A673 (cell line): Measurements from ENCODE around the gene PCDHA13. TPM values are rescaled to one million over a fixed set of nuclear protein-coding genes. Genes with fewer than 3 reads are reported as not detected.
A peak's percentile ranks its signal among the peaks of the same experiment; 100 is the strongest.

Experiments used
- BruUV-seq: library from RNA; stranded (reverse); fragments of 400-500 nt; replicated peaks from 2 replicates; lab custom pipeline; 2021; lab: Mats Ljungman, UMichigan
- CTCF ChIA-PET: fragments of 300-600 bp; sonication (Branson Sonifier 250); formaldehyde crosslinking; loops from one replicate; lab custom pipeline; 2022; ENCODE audit warnings: antibody characterized with exemption; lab: Charles Lee
- POLR2A ChIA-PET: fragments of 300-600 bp; sonication (Branson Sonifier 250); formaldehyde crosslinking; loops from one replicate; lab custom pipeline; 2022; ENCODE audit warnings: antibody characterized with exemption; ENCODE audit not compliant: low non-redundant PET; lab: Charles Lee
- DNase-seq: peaks from one replicate; pipeline ENCODE4 v3.0.0-alpha.2; 2015; ENCODE audit warnings: low spot score
- H3K27ac ChIP-seq: fragments of 200-600 bp; sonication (generic); 2 replicates; pipeline ENCODE4 v1.5.1; 2016; ENCODE audit warnings: mixed run types, low read depth, mild to moderate bottlenecking, mixed read lengths, antibody characterized with exemption, low read length; ENCODE audit not compliant: poor library complexity, severe bottlenecking
- H3K27me3 ChIP-seq: fragments of 200-600 bp; sonication (generic); replicated peaks from 2 replicates; pipeline ENCODE4 v1.6.1; 2017; ENCODE audit warnings: mixed run types, low read depth, mild to moderate bottlenecking, mixed read lengths, antibody characterized with exemption, low read length; ENCODE audit not compliant: insufficient read depth, poor library complexity
- H3K36me3 ChIP-seq: fragments of 200-600 bp; sonication (generic); 2 replicates; pipeline ENCODE4 v1.6.1; 2016; ENCODE audit warnings: mixed run types, mild to moderate bottlenecking, mixed read lengths, antibody characterized with exemption, low read length; ENCODE audit not compliant: insufficient read depth, poor library complexity, severe bottlenecking
- H3K4me1 ChIP-seq: fragments of 200-600 bp; sonication (generic); 2 replicates; pipeline ENCODE4 v1.6.1; 2017; ENCODE audit warnings: mixed run types, mild to moderate bottlenecking, mixed read lengths, antibody characterized with exemption, low read length; ENCODE audit not compliant: insufficient read depth, poor library complexity, severe bottlenecking
- H3K4me3 ChIP-seq: fragments of 200-600 bp; sonication (generic); 2 replicates; pipeline ENCODE4 v1.5.1; 2016; ENCODE audit warnings: low read depth, mixed run types, mild to moderate bottlenecking, mixed read lengths, low read length; ENCODE audit not compliant: poor library complexity, severe bottlenecking
- H3K9me3 ChIP-seq: fragments of 200-600 bp; sonication (generic); 2 replicates; pipeline ENCODE4 v1.6.1; 2016; ENCODE audit warnings: mixed run types, low read depth, mild to moderate bottlenecking, mixed read lengths, antibody characterized with exemption, low read length; ENCODE audit not compliant: poor library complexity, severe bottlenecking
- CTCF ChIP-seq: fragments of 300-800, 200-600 bp; sonication (generic); conservative IDR thresholded peaks from 2 replicates; pipeline ENCODE4 v1.5.1; 2017; ENCODE audit warnings: low read depth, mild to moderate bottlenecking, antibody characterized with exemption, low read length, moderate library complexity, mixed read lengths
- EZH2 ChIP-seq: fragments of 200-600 bp; sonication (generic); IDR thresholded peaks from 2 replicates; pipeline ENCODE4 v1.6.1; 2017; ENCODE audit warnings: borderline replicate concordance, low read depth, mild to moderate bottlenecking, mixed read lengths, antibody characterized with exemption, low read length; ENCODE audit not compliant: poor library complexity, severe bottlenecking
- intact Hi-C: fragments of 100-400 bp; cut with micrococcal nuclease; formaldehyde crosslinking; loops from one replicate; pipeline ENCODE4 v1.10.0; 2022; ENCODE audit not compliant: unreplicated experiment
- total RNA-seq: library from RNA; stranded (reverse); gene quantifications from 2 replicates; pipeline ENCODE4 v1.2.3, GENCODE V29; 2021

PCDHA13 gene
- total RNA-seq, 1 experiment from 2014 or later, result 5.8 TPM

GRCh38 chr5:140862441-140863295 is 19.3 kb upstream of the PCDHA13 start:
- intact Hi-C loops, result no loop called here
- DNase-seq, result no peak
- POLR2A ChIA-PET, result no interaction called here

GRCh38 chr5:140868721-140869554 is 13.0 kb upstream of the PCDHA13 start, which contains the start of gene PCDHA11:
Gene PCDHA11 (plus strand): TSS chr5:140868957. CDS start chr5:140869104, 147 bp downstream.
- no peaks in the 10 kb centered on the region for H3K27me3 ChIP-seq
- CTCF ChIA-PET, result interaction anchor here (0.7 to 2.4 kb wide), 11 partner anchors 10 to 484 kb away, joined by 3 to 18 read pairs (median 3); partner anchors contain the start of genes PCDHA1, PCDHA5, PCDHA6 and PCDHB1
- peaks cover 12% of the 10 kb centered on the region for H3K4me1 ChIP-seq
- POLR2A ChIA-PET, result interaction anchor here (0.6 kb wide), 1 partner anchor 321 kb away, joined by 3 read pairs; the partner anchor contains the start of gene EIF4EBP3
- DNase-seq, result peak; percentile 85
- BruUV-seq, result TSS peak; percentile 58
- H3K9me3 ChIP-seq, result no peaks in the 10 kb centered on the region
- TF ChIP-seq EZH2 (no peak), CTCF (peak; percentile 81)
- H3K4me3 ChIP-seq, result peak within 1 kb of the TSS; percentile 55
- H3K27ac ChIP-seq, result peak within 1 kb of the TSS; percentile 62
- intact Hi-C loops, result no loop called here
- no peaks in the 10 kb centered on the region for H3K36me3 ChIP-seq

More at GRCh38 chr5:140862441-140863295, 19.3 kb upstream of the PCDHA13 start:
- Histone ChIP-seq H3K36me3 (peaks cover 6% of the 10 kb centered on the region), H3K4me1 (no peaks in the 10 kb centered on the region), H3K4me3 (no peak overlapping the region), H3K27me3 (no peaks in the 10 kb centered on the region), H3K27ac (no peak overlapping the region), H3K9me3 (no peaks in the 10 kb centered on the region)
- no TSS peak for BruUV-seq
- CTCF ChIA-PET, result no interaction called here
- TF ChIP-seq CTCF, result no peak
- TF ChIP-seq EZH2, result no peak

GRCh38 chr5:140869555-140869886 is 12.4 kb upstream of the PCDHA13 start:
- Histone ChIP-seq H3K4me3 (peak overlapping the region; percentile 55), H3K36me3 (no peaks in the 10 kb centered on the region), H3K27me3 (no peaks in the 10 kb centered on the region), H3K27ac (peak overlapping the region; percentile 62), H3K4me1 (peaks cover 16% of the 10 kb centered on the region), H3K9me3 (no peaks in the 10 kb centered on the region)
- ChIA-PET POLR2A (no interaction called here), CTCF (interaction anchor here (0.7 to 2.4 kb wide), 12 partner anchors 9 to 483 kb away, joined by 3 to 18 read pairs (median 3); partner anchors contain the start of genes PCDHA1, PCDHA5, PCDHA6 and PCDHB1)
- no TSS peak for BruUV-seq
- no peak for DNase-seq
- intact Hi-C loops, result no loop called here
- TF ChIP-seq EZH2 (no peak), CTCF (peak; percentile 74; the same call in 1 of the 2 replicates)
